Activated CD4-positive, CD25-positive, alpha-beta regulatory T cell treated with anti-CD3 and anti-CD28 coated beads, Interleukin-2, amount 50 U/mL, for 16 hours (primary cell): ENCODE results near the gene RIC8B.

ENCODE experiments used
- DNase-seq: peaks from one replicate; pipeline ENCODE4 v3.0.0-alpha.2; 2020; ENCODE audit warnings: low read depth, low spot score

RIC8B gene

GRCh38 chr12:106867651-106868050 is 93.2 kb downstream of the RIC8B start:
- DNase-seq, result no peak

GRCh38 chr12:106868982-106869700 is 94.7 kb downstream of the RIC8B start:
- no peak for DNase-seq

- DNase-seq, result no peak
Measured at GRCh38 chr12:106870116-106870515, 95.6 kb downstream of the RIC8B start.

- no peak for DNase-seq
Measured at GRCh38 chr12:106871477-106871876, 97.0 kb downstream of the RIC8B start.

- no peak for DNase-seq
Measured at GRCh38 chr12:106873983-106874382, 99.5 kb downstream of the RIC8B start.

- no peak for DNase-seq
Measured at GRCh38 chr12:106878804-106879203, 104.3 kb downstream of the RIC8B start.

GRCh38 chr12:106879612-106880011 is 105.1 kb downstream of the RIC8B start:
- no peak for DNase-seq

- DNase-seq, result no peak
Measured at GRCh38 chr12:106883426-106883825, 108.9 kb downstream of the RIC8B start.

GRCh38 chr12:106885026-106885425 is 110.5 kb downstream of the RIC8B start:
- DNase-seq, result no peak

GRCh38 chr12:106885541-106886249 is 111.2 kb downstream of the RIC8B start:
- DNase-seq, result no peak

- DNase-seq, result no peak
Measured at GRCh38 chr12:106886932-106887331, 112.5 kb downstream of the RIC8B start.

- no peak for DNase-seq
Measured at GRCh38 chr12:106888348-106888970, 114.0 kb downstream of the RIC8B start.

- no peak for DNase-seq
Measured at GRCh38 chr12:106889326-106889725, 114.8 kb downstream of the RIC8B start.

- no peak for DNase-seq
Measured at GRCh38 chr12:106889950-106890626, 115.6 kb downstream of the RIC8B start.

GRCh38 chr12:106892075-106892474 is 117.6 kb downstream of the RIC8B start:
- DNase-seq, result no peak

GRCh38 chr12:106893451-106893850 is 119.0 kb downstream of the RIC8B start:
- DNase-seq, result no peak

- DNase-seq, result no peak
Measured at GRCh38 chr12:106894774-106895173, 120.3 kb downstream of the RIC8B start.

GRCh38 chr12:106896603-106897002 is 122.1 kb downstream of the RIC8B start:
- no peak for DNase-seq

GRCh38 chr12:106897082-106897481 is 122.6 kb downstream of the RIC8B start:
- no peak for DNase-seq

GRCh38 chr12:106897981-106898901 is 123.8 kb downstream of the RIC8B start:
- DNase-seq, result no peak

- no peak for DNase-seq
Measured at GRCh38 chr12:106900554-106900953, 126.1 kb downstream of the RIC8B start.
